Trophoblast cell (in vitro differentiated cells and primary cell): ENCODE results near the gene MORN5.

Experiments used
- DNase-seq, 2 donors: peaks; one replicate each; pipeline ENCODE4 v3.0.0-alpha.2; 2016
- H2AFZ ChIP-seq: 2 replicates; pipeline ENCODE4 v1.6.1; 2013; ENCODE audit warnings: low read length, moderate library complexity, mild to moderate bottlenecking; ENCODE audit not compliant: insufficient read depth, poor library complexity
- H2AK5ac ChIP-seq: 2 replicates; pipeline ENCODE4 v1.6.1; 2013; ENCODE audit warnings: mild to moderate bottlenecking, low read length
- H2BK120ac ChIP-seq: 2 replicates; pipeline ENCODE4 v1.6.1; 2013; ENCODE audit warnings: low read length, mild to moderate bottlenecking, moderate library complexity; ENCODE audit not compliant: insufficient read depth, poor library complexity
- H2BK12ac ChIP-seq: 2 replicates; pipeline ENCODE4 v1.6.1; 2013; ENCODE audit warnings: mild to moderate bottlenecking, low read length, moderate library complexity
- H2BK5ac ChIP-seq: 2 replicates; pipeline ENCODE4 v1.6.1; 2013; ENCODE audit warnings: low read length, low read depth, moderate library complexity, mild to moderate bottlenecking; ENCODE audit not compliant: poor library complexity
- H3K14ac ChIP-seq: 2 replicates; pipeline ENCODE4 v1.6.1; 2013; ENCODE audit warnings: mild to moderate bottlenecking, low read length
- H3K18ac ChIP-seq: 2 replicates; pipeline ENCODE4 v1.6.1; 2013; ENCODE audit warnings: mild to moderate bottlenecking, low read length
- H3K23ac ChIP-seq: 2 replicates; pipeline ENCODE4 v1.6.1; 2013; ENCODE audit warnings: low read length
- H3K27ac ChIP-seq: 2 replicates; pipeline ENCODE4 v1.5.1; 2013; ENCODE audit warnings: low read depth, mild to moderate bottlenecking, inconsistent platforms, low read length, moderate library complexity
- H3K27me3 ChIP-seq: 2 replicates; pipeline ENCODE4 v1.6.1; 2013; ENCODE audit warnings: inconsistent platforms, mild to moderate bottlenecking, low read length, moderate library complexity; ENCODE audit not compliant: insufficient read depth
- H3K36me3 ChIP-seq, 2 experiments: 1 replicate in 1 of 2; 2 replicates in 1 of 2; pipeline ENCODE4 v1.6.1; 2013; ENCODE audit warnings: low read length in 2 of 2, mild to moderate bottlenecking in 2 of 2, moderate library complexity in 1 of 2; ENCODE audit not compliant: insufficient read depth in 2 of 2, control insufficient read depth in 1 of 2
- H3K4ac ChIP-seq: 2 replicates; pipeline ENCODE4 v1.6.1; 2013; ENCODE audit warnings: low read depth, mild to moderate bottlenecking, low read length, moderate library complexity
- H3K4me1 ChIP-seq, 2 experiments: 1 replicate in 1 of 2; 2 replicates in 1 of 2; pipeline ENCODE4 v1.6.1; 2013; ENCODE audit warnings: low read length in 2 of 2, mild to moderate bottlenecking in 2 of 2, moderate library complexity in 1 of 2; ENCODE audit not compliant: insufficient read depth in 2 of 2, control insufficient read depth in 1 of 2
- H3K4me2 ChIP-seq: 2 replicates; pipeline ENCODE4 v1.6.1; 2013; ENCODE audit warnings: inconsistent platforms, mild to moderate bottlenecking, low read length, moderate library complexity
- H3K4me3 ChIP-seq: 2 replicates; pipeline ENCODE4 v1.5.1; 2013; ENCODE audit warnings: mild to moderate bottlenecking, low read depth, low read length, inconsistent platforms
- H3K79me1 ChIP-seq: one replicate; pipeline ENCODE4 v1.6.1; 2013; ENCODE audit warnings: low read length
- H3K79me2 ChIP-seq: 2 replicates; pipeline ENCODE4 v1.6.1; 2013; ENCODE audit warnings: low read length, mild to moderate bottlenecking; ENCODE audit not compliant: control insufficient read depth, insufficient read depth, poor library complexity
- H3K9ac ChIP-seq: 2 replicates; pipeline ENCODE4 v1.6.1; 2013; ENCODE audit warnings: mild to moderate bottlenecking, low read length
- H3K9me3 ChIP-seq: 2 replicates; pipeline ENCODE4 v1.6.1; 2013; ENCODE audit warnings: low read depth, mild to moderate bottlenecking, control low read depth, inconsistent platforms, low read length; ENCODE audit not compliant: insufficient read depth
- H4K12ac ChIP-seq: 2 replicates; pipeline ENCODE4 v1.6.1; 2013; ENCODE audit warnings: low read depth, mild to moderate bottlenecking, low read length, moderate library complexity
- H4K8ac ChIP-seq: 2 replicates; pipeline ENCODE4 v1.6.1; 2013; ENCODE audit warnings: low read depth, mild to moderate bottlenecking, low read length, moderate library complexity
- H4K91ac ChIP-seq: one replicate; pipeline ENCODE4 v1.6.1; 2013; ENCODE audit warnings: low read depth, mild to moderate bottlenecking, low read length, moderate library complexity
- whole genome bisulfite sequencing: extraction: QIAGEN DNeasy Blood & Tissue Kit; methylation state at CpG from one replicate; pipeline ENCODE4 v1.1.7; 2013; ENCODE audit warnings: missing lambda C conversion rate; ENCODE audit not compliant: insufficient read length, insufficient coverage; ENCODE audit errors: extremely low coverage; 5-methylcytosine and 5-hydroxymethylcytosine counted together

Gene MORN5

GRCh38 chr9:122141671-122142070, 18.0 kb upstream of the MORN5 start:
- no peaks in the 10 kb centered on the region for H3K79me2 ChIP-seq
- no peak overlapping the region for H2AFZ ChIP-seq
- no peak overlapping the region for H2BK12ac ChIP-seq
- H3K79me1 ChIP-seq = no peaks in the 10 kb centered on the region
- H3K36me3 ChIP-seq = peaks cover 12 to 26% of the 10 kb centered on the region in 2 experiments
- no peak overlapping the region for H3K4me3 ChIP-seq
- H3K4ac ChIP-seq = no peak overlapping the region
- H4K12ac ChIP-seq = no peak overlapping the region
- no peak overlapping the region for H3K4me2 ChIP-seq
- no peak overlapping the region for H2AK5ac ChIP-seq
- H4K91ac ChIP-seq = no peak overlapping the region
- H3K9me3 ChIP-seq = no peaks in the 10 kb centered on the region
- WGBS = no CpG with 5 or more reads among the region's 5 CpGs
- H3K18ac ChIP-seq = no peak overlapping the region
- no peak overlapping the region for H2BK5ac ChIP-seq
- no peak overlapping the region for H3K27ac ChIP-seq
- H3K9ac ChIP-seq = no peak overlapping the region
- DNase-seq = no peak
- no peak overlapping the region for H3K14ac ChIP-seq
- H3K27me3 ChIP-seq = no peaks in the 10 kb centered on the region
- no peak overlapping the region for H3K23ac ChIP-seq
- H3K4me1 ChIP-seq = peaks cover 0 to 4% of the 10 kb centered on the region in 2 experiments
- no peak overlapping the region for H2BK120ac ChIP-seq
- no peak overlapping the region for H4K8ac ChIP-seq

GRCh38 chr9:122143296-122143695, 16.4 kb upstream of the MORN5 start:
- Histone ChIP-seq H3K4me2 (no peak overlapping the region), H3K18ac (no peak overlapping the region), H3K36me3 (peaks cover 20 to 31% of the 10 kb centered on the region in 2 experiments), H4K12ac (no peak overlapping the region), H3K4me1 (peaks cover 0 to 4% of the 10 kb centered on the region in 2 experiments), H3K79me1 (no peaks in the 10 kb centered on the region), H2AFZ (no peak overlapping the region), H3K9me3 (no peaks in the 10 kb centered on the region), H3K79me2 (no peaks in the 10 kb centered on the region), H3K9ac (no peak overlapping the region), H3K4me3 (no peak overlapping the region), H3K27me3 (no peaks in the 10 kb centered on the region), H2BK12ac (no peak overlapping the region), H4K91ac (no peak overlapping the region), H3K14ac (no peak overlapping the region), H2BK120ac (no peak overlapping the region), H4K8ac (no peak overlapping the region), H2AK5ac (no peak overlapping the region), H3K23ac (no peak overlapping the region), H2BK5ac (no peak overlapping the region), H3K27ac (no peak overlapping the region), H3K4ac (no peak overlapping the region)
- DNase-seq = no peak
- WGBS = no CpG with 5 or more reads among the region's 1 CpG

GRCh38 chr9:122143876-122144405, 15.8 kb upstream of the MORN5 start:
- no peaks in the 10 kb centered on the region for H3K9me3 ChIP-seq
- H3K14ac ChIP-seq = no peak overlapping the region
- no peaks in the 10 kb centered on the region for H3K79me1 ChIP-seq
- H2BK5ac ChIP-seq = no peak overlapping the region
- no peak overlapping the region for H3K4me3 ChIP-seq
- H3K27ac ChIP-seq = no peak overlapping the region
- peaks cover 0 to 2% of the 10 kb centered on the region in 2 experiments for H3K4me1 ChIP-seq
- no peak overlapping the region for H3K9ac ChIP-seq
- no peak overlapping the region for H4K91ac ChIP-seq
- DNase-seq = no peak
- H3K23ac ChIP-seq = no peak overlapping the region
- H3K18ac ChIP-seq = no peak overlapping the region
- H2BK120ac ChIP-seq = no peak overlapping the region
- no CpG with 5 or more reads among the region's 14 CpGs for WGBS
- no peak overlapping the region for H2BK12ac ChIP-seq
- peaks cover 20 to 31% of the 10 kb centered on the region in 2 experiments for H3K36me3 ChIP-seq
- no peak overlapping the region for H2AFZ ChIP-seq
- no peak overlapping the region for H3K4me2 ChIP-seq
- no peak overlapping the region for H3K4ac ChIP-seq
- H4K8ac ChIP-seq = no peak overlapping the region
- no peak overlapping the region for H4K12ac ChIP-seq
- H3K79me2 ChIP-seq = no peaks in the 10 kb centered on the region
- H3K27me3 ChIP-seq = no peaks in the 10 kb centered on the region
- no peak overlapping the region for H2AK5ac ChIP-seq

GRCh38 chr9:122144836-122145591, 14.7 kb upstream of the MORN5 start:
- Histone ChIP-seq H3K9me3 (no peaks in the 10 kb centered on the region), H3K4me1 (no peaks in the 10 kb centered on the region), H2BK12ac (no peak overlapping the region), H3K9ac (no peak overlapping the region), H4K12ac (no peak overlapping the region), H3K27me3 (no peaks in the 10 kb centered on the region), H3K79me2 (no peaks in the 10 kb centered on the region), H4K8ac (no peak overlapping the region), H3K79me1 (no peaks in the 10 kb centered on the region), H3K4me2 (no peak overlapping the region), H2AFZ (no peak overlapping the region), H3K23ac (no peak overlapping the region), H2BK120ac (no peak overlapping the region), H3K36me3 (peaks cover 20 to 31% of the 10 kb centered on the region in 2 experiments), H2BK5ac (no peak overlapping the region), H3K14ac (no peak overlapping the region), H3K18ac (no peak overlapping the region), H4K91ac (no peak overlapping the region), H3K4me3 (no peak overlapping the region), H3K4ac (no peak overlapping the region), H3K27ac (no peak overlapping the region), H2AK5ac (no peak overlapping the region)
- no peak for DNase-seq
- WGBS = no CpG with 5 or more reads among the region's 3 CpGs
